Activated T-cell treated with anti-CD3 and anti-CD28 coated beads, Interleukin-2, amount 50 U/mL, for 1 hour (primary cell): ENCODE data around the gene EPB41L1.

Source experiments
- DNase-seq: peaks from one replicate; pipeline ENCODE4 v3.0.0-alpha.2; 2020

Gene EPB41L1

DNA sequence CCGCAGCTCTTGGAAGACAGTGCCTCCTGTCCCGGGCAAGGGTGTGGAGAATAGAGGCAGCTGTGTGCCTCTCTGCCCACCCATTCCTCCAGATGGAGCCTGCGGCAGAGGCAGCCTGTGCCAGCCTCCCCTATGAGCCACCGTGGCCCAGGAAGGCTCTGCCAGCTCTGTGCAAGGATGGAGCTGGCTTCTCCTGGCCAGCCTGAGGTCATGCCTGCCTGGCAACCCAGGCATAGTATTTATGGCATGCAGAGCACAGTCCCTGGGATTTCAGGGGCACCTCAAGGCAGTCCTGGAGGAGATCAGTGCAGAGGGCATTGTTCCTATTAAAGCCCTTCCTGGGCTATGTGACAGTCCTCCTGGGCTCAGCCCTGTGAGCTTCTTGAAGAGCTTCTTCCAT, 1.5 kb downstream of the EPB41L1 start:
- no peak for DNase-seq

- no peak for DNase-seq
Observed at GRCh38 chr20:36157610-36158009, 3.1 kb downstream of the EPB41L1 start.

DNA sequence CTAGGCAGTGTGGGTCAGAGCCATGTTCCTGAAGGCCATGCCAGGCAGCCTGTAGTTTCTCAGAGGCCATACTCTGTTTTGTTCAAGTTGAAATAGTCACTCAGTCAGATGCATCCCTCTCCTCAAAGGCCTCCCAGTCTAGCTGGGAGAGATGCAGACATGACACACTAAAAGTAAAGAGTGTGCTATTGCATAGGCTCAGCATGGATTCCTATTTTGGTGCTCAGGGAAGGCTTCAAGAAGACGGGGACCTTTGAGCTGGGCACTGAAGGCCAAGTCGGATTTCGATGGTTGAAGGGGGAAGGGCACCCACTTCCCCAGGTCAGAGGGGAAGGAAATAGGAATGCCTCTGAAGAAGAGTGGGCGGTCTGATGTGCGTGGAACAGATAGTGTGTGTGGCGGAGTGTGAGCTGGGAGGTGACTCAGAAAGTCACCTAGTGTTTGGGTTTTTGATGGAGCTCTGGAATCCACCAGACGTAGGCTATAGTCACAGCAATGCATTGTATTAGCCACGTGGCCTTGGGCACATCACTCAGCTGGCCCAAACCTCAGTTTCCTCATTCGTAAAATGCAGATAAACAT, 3.7 kb downstream of the EPB41L1 start:
- DNase-seq, result no peak

DNA sequence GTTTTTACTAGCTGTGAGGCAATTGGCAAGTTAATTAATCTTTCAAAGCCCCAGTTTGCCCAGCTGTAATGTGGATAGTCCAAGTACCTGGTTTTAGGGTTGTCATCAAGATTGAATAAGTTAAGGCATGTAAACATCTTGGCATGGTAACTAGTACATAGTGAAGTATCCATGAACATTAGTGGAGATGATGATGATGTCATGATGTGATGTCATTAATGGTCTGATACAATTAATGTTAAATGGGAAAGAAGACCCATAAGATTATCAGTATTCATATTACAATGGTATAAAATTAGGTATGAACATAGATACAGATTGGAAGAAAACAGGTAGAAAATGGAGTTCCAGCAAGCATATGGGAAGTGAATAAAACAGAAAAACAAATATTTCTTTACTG, 5.3 kb downstream of the EPB41L1 start:
- DNase-seq, result no peak

DNA sequence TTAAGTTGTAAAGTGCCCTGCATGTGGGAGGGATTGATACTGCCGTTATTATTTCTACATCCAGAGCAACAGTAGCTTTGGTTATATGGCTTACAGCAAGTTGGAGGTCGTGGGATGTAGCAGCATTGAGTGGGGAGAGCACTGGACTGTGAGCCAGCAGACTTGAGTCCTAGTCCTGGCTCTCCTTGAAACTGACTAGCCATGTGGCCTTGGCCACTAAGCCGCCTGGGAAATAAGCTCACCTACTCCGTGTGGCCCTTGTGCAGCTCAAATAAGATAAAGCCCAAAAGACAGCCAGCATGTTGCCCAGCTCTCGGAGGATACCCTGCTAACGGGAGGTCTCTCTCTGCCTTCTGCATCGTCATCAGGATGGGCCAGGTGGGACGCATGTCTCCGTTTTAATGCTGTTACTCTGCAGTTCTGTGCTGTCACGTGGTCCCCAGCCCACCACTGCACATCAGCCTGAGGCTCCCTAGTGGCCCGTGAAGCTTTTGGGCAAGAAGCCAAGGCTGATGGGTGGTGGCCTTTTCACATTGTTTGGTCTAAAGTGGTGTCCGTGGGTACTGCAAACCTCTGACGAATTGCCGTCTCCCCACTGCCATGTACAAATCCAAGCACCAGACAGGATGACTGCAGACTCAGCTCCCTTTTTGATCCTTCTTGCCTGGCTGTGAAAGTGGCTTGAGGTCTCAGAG, 7.9 kb downstream of the EPB41L1 start:
- no peak for DNase-seq

DNA sequence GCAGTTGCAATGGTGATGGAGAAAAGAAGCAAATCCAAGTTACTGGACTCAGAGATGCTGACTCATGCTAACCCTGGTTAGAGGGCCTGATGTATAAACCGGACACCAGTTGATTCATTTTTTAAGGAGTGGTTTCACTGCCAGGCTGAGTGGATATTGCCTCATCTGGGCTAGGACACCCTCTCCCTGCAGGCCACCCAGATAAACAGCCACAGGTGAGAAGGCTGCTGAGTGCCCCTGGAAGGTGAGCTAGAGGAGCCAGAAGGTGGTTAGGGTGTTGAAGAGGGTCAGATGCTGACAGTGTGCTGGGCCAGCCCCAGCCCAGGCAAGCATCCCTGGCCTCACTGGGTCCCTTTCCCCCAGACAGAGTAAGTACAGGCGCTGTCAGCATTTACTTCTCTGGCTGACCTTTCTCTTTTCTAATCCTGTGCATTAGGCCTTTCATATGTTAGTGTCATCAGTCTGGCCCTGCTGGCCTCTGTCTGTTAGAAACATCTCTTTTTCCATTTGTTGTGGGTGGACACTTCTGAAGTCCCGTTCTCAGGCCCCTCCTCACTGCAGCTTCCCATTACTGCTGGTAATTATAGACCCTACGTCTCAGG, 13.5 kb downstream of the EPB41L1 start:
- no peak for DNase-seq

GRCh38 chr20:36170542-36171215, 16.1 kb downstream of the EPB41L1 start:
- DNase-seq, result no peak

DNA sequence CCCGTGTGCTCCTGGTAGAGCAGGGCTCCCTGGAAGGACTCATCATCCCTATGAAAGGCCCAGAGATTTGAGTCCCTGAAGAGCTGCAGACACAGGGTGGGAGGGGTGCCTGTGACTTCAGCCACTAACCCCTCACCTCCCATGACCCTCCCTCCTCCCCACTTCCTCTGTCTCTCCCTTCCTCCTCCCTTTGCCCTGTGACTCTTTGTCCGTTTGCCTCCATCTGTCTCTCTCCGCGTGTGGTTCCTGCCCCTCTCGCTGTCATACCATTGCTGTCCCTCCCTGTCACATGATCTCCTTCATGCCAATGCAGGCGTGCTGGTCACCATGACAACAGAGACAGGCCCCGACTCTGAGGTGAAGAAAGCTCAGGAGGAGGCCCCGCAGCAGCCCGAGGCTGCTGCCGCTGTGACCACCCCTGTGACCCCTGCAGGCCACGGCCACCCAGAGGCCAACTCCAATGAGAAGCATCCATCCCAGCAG, 19.0 kb downstream of the EPB41L1 start:
- no peak for DNase-seq

DNA sequence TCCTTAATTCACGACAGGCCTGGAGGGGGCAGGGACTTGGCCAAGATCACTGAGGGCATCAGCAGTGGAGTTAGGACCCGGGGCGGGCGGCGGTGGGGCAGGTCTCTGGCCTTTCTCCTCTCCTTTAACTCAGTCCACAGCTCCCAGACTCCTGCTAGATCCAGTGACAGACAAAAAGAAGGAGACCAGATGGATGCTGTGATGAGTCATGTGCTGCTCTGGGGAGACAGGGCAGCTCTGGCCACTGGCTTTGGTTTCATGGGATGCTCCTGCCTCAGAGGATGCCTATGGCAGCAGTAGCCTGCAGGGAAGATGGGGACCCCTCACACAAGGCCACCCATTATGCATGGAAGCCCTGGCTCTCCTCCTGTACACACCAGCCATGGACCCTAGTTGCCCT, 20.5 kb downstream of the EPB41L1 start:
- no peak for DNase-seq

- DNase-seq, result no peak
Observed at GRCh38 chr20:36175475-36175995, 21.0 kb downstream of the EPB41L1 start.

DNA sequence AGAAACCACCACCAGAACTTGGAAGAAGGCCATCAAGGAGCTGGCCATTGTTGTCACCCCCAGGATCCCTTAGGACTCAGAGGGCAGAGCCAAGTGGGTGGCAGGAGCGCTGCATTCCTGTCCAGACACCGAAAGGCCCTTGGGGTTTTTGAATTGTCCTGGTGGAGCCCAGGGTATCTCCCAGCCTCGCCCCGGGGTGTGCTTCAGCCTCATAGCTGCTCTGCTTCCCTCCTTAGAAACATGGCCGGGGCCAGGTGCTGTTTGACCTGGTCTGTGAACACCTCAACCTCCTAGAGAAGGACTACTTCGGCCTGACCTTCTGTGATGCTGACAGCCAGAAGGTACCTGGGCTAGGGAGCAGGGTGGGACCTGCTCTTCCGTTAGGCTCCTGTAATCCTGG, 23.2 kb downstream of the EPB41L1 start:
- DNase-seq, result no peak

GRCh38 chr20:36179170-36179945, 24.8 kb downstream of the EPB41L1 start:
- DNase-seq, result no peak

GRCh38 chr20:36180323-36180722, 25.8 kb downstream of the EPB41L1 start:
- no peak for DNase-seq

DNA sequence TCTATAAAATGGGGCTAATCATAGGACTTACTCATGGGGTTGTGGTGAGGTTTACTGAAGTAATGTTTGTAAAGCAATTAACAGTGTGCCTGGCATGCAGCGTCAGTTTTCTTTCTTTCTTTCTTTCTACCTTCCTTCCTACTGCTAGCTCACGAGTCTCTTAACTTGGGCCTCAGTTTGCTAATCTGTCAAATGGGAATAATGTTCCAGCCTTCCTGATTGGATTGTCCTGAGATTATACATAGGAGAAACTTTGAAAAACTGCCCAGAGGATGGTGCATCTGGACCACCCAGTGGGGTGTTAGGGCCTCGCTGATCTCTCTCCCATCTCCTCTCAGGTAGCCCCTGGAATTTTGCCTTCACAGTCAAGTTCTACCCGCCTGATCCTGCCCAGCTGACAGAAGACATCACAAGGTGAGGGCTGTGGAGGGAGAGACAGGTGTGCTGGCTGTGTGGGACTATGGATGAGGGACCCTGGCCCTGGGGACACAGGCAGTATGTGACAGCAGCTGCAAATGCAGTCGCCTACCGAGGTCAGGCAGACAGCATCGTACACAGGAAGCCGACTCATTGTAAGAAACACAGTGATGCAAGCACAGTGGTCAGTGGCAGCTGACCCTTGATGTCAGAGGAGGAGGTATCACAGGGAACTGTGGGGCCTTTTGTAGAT, 27.5 kb downstream of the EPB41L1 start:
- no peak for DNase-seq

DNA sequence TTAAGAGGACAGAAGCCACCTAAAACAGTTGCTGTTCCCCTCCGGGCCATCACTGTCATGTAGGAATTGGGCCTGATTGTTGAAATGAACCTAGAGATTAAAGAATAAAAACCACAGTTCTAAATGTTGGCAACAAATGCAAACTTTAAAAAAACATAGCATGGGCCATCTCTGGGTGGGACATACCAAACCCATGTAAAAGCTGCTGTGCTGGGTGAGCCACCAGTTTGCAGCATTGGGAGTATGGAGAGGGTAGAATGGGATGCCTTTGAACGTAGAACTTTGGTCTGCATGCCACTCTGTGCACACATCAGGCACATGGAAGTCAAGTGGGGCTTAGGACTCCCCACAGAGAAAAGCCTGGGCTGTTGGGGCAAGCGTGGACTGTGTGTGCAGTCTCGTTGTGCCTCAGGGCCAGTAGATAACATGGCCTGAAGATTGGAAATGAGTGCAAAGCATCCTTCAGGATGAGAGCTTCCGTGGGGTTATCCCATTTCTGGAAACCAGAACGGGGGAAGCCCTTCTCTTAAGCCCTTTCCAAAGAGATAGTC, 28.1 kb downstream of the EPB41L1 start:
- no peak for DNase-seq

DNA sequence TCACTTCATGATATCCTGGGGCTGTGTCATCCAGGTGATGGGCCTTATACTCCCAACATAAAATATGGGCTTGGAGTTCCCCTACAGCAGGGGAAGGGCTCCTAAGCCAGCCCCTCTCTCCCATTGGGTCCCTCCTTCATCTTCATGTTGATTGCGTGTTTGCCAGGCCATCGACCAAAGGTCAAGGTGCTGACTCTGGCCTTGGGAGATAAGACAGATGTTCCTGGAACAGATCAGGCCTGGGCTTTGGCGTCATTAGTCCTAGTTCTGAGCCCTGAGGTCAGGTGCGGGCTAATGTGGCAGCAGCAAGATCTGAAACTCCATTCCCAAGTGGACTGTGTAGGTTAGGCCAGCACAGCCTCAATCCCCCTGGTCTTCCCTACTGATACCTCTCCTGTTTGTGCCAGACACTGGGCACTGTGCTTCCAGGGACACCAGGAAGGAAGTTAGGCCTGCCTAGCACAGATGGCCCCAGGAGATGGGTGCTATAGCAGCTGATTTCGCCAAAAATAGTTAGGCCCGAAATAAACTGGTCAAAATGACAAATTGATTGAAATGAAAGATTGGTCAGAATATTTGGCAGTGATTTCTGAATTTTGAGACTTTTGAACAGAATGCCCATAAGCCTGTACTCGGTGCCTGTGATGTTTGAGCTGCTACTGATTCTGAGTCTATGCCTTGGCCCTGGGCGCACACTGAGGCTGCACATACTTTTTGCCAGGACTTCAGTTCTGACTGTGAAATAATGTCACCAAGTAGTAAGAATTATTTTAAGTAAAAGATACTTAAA, 28.8 kb downstream of the EPB41L1 start:
- DNase-seq, result no peak

DNA sequence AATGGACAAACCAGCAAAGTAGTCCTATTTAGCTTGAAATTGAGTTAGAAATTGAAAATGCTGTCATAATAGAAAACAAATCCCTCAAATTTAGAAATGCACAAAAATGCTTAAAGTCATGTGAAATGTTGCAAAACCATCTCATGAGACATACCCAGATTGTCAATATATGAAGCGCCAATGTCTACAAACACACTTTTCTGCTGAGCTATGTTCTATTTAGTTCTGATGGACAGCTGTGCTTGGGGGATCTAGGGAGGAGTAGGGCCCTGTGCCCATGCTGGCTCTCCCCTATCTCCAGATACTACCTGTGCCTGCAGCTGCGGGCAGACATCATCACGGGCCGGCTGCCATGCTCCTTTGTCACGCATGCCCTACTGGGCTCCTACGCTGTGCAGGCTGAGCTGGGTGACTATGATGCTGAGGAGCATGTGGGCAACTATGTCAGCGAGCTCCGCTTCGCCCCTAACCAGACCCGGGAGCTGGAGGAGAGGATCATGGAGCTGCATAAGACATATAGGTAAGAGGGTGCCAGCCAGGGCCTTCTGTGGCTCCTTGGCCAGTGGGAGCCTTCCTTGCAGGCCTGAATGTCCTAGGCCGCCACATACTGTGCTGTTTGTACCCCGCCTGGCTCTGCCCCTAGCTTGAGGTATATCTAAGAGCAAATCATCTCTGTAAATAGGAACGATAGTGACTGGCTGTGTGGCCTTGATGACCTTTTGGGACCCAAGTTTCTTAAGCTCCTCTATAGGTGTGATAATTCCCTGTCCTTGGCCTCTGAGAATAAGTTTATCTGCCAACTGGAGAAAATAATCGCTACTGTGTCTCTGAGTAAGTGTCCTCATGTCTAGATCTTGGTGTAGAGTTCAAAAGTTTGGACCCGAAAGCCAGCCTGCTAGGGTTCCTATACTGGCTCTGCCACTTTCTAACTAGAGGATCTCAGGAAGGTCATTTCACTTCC, 30.6 kb downstream of the EPB41L1 start:
- no peak for DNase-seq

GRCh38 chr20:36193977-36194712, 39.6 kb downstream of the EPB41L1 start:
- DNase-seq, result no peak

DNA sequence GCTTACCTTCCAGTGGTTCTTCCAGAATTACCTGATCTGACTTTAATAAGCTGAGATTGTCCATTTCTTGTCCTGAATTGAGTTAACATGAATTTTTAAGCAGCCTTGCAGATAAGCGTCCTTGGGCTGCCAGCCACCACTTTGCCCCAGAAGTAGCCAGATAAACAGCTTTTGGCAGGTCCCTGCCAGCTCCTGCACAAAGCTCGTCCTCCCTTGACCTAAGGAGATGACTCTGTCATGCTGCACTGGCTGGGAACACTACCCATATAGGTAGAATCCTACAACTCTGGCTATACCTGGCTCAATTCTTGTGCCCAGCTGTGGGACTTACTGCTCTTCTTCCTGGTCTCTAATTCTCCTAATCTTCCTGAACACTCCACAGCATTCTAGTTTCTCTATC, 42.1 kb downstream of the EPB41L1 start:
- DNase-seq, result no peak
